B cell (primary cell): Measurements from ENCODE around the gene FBXO24.

Experiments
- CTCF ChIP-seq: fragments of 200-600 bp; IDR thresholded peaks from one replicate; pipeline ENCODE4 v1.8.0; 2022; ENCODE audit warnings: antibody characterized with exemption, mild to moderate bottlenecking
- EZH2 ChIP-seq: IDR thresholded peaks from 2 replicates; pipeline ENCODE4 v1.6.1; 2012; ENCODE audit warnings: borderline replicate concordance, low read depth, mild to moderate bottlenecking, moderate library complexity, low read length; ENCODE audit not compliant: insufficient read depth, poor library complexity, severe bottlenecking

- TF ChIP-seq CTCF, result no peak
- no peak for TF ChIP-seq EZH2
Observed at GRCh38 chr7:100573691-100574361, 12.3 kb upstream of the FBXO24 start, which contains the start of gene SAP25.
